GM18873 (cell line): ENCODE data around the gene CTTN.
"Not testable (repeated sequence)": the region's sequence is repeated elsewhere in the genome, so short reads cannot be mapped to it uniquely, and the experiment has no call there.

Experiments used
- ATAC-seq: cut with Tn5 transposase; IDR thresholded peaks from one replicate; pipeline ENCODE4 v1.9.1; 2021; ENCODE audit warnings: mild to moderate bottlenecking, moderate library complexity, moderate number of reproducible peaks; ENCODE audit not compliant: unreplicated experiment, low FRiP score

Gene CTTN

DNA sequence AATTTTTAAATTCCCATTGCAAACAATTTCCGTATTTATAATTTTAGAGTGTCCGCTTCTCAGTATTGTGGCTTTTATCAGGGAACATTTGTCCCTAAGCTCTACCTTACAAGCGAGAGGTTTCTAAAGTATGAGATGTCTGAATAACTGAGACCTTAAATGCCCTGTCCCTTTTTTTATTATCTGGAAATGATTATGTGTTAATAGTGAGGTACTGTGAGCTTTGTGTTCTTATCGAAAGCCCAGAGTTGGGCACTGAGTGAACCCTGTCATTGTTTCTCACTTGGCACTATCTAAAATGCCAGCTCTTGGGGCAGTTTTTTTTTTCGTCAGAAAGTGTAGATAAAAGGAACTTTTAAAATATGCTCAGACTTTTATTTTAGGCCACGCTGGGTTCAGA is 9.5 kb downstream of the CTTN start:
- ATAC-seq = no peak

DNA sequence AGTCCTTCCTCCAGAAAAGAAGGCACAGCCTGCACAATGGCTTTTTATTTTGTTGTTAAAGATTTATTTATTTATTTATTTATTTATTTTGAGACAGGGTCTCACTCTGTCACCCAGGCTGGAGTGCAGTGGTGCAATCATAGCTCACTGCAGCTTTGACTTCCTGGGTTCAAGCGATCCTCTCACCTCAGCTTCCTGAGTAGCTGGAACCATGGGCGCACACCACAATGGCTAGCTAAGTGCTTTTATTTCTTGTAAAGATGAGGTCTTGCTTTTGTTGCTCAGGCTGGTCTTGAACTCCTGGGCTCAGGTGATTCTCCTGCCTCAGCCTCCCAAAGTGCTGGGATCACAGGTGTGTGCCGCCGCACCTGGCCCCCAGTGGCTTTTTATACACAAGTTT is 10.0 kb downstream of the CTTN start:
- not testable (repeated sequence) for ATAC-seq

DNA sequence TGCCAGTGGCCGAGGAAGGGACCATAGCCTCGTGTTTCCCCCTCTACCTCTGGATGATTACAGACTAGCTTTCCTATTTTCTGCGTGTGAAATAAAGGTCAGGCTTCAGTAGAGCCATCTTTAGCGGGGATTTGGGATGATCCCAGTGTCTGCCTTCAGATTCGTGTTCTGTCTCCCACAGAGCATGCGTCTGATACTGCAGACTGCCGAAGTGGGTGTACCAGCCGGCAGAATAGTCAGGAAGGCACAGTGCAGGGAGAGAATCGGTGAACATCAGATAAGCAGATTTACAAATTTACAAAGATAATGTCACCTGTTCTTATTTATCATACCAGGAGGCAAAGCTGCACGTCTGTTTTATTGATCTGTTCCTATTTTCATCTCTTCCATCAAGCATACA is 11.1 kb downstream of the CTTN start:
- ATAC-seq = no peak

DNA sequence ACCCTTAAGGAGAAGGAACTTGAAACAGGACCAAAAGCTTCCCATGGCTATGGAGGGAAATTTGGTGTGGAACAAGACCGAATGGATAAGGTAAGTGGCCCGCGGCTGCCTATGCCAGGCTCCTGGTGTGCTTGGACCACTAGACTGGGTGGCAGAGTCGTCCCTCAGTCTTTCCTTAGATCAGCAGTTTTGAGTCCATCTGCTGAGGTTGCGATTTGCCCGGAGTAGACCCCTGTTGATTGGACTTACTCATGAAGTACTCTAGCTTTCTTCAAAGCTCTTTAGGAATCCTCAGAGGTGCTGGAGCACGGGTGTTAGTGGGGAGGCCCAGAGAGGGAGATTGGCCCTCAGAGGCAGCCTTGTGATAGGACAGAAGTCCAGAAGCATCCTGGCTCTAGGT is 11.5 kb downstream of the CTTN start:
- ATAC-seq = no peak

DNA sequence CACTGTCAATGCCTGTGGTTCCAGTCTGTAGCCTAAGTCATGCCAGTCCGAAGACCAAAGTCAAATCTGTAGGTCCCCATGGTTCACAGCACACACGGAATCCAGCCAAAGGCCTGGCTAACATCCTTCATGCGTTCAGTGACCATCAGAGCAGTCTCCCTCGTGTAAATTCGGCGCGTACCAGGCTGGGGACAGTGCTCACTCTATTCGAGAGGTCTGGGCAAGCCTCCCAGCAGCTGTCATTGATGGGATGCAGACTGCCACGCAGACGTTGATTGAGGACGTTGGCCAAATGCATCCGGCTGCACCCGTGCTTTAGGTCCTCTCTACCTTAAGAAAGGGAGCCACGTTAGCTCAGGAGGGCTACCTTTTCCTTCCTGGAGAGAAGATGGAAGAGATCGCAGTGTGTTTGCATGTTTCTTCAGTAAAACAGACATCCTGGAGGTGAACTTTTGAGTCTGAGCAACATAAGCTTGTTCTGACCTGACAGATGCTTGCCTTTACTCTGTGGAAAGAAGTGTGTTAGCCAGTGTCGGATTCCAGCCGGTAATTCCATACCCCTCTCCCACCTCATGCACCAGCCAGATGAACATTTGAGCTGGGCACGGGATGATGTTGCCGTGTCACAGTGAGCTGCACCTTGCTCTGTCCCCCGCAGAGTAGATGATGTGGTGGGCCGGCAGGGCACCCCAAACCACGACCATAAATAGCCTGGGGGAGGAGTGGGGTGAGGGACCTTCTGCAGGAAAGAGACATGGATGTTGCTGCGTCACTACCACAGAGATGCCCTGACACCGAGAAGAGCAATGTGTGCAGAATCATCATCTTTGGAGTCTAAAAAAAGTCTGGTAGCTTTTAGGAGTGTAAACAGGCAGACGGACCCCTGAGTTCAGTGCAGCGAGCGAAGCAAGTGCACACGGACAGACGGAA is 12.2 kb downstream of the CTTN start:
- no peak for ATAC-seq

DNA sequence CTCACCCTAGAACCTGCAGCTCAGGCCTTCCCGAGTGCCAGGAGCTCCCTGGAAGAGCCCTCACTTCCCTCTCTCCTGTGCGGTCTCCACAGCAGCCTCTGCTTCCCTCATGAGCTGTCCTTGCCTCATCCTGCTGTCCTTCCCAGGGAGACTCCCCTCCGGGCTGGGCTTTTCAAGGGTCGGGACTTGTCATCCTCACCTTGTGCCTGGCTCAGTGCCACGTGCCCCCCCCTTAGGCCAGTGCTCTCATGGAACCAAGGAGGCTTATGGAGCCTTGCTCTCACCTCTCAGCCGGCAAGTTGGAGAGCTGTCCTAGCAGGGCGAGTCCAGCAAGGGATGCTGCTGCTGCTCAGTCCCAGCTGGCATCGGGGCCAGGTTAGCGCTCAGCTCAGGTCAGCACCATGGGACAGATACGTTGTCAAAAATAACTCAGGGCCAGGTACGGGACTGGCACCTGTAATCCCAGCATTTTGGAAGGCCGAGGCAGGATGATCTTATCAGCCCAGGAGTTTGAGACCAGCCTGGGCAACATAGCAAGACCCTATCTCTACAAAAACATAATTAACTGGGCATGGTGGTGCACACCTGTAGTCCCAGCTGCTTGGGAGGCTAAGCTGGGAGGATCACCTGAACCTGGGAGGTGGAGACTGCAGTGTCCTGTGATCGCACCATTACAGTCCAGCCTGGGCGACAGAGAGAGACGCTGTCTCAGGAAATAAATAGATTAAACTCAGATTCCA is 13.6 kb downstream of the CTTN start:
- no peak for ATAC-seq

DNA sequence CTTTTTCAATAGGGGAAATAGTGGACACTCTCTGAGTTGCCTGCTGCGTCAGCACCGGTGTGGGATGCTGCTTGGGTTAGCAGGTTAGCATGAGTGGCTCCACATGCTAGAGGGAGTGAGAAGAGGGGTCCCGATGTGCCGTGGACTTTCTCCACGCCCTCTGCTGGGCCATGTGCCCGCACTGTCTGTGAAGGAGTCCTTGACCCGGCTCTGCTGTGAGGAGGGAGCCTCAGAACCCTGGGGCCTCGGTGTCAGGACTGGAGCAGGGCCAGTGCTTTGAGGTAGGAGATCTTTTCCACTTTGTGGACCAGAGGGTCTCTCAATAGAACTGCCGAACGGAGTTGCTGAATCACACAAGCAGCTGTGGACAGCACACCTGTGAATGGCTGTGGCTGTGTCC is 14.8 kb downstream of the CTTN start:
- no peak for ATAC-seq

DNA sequence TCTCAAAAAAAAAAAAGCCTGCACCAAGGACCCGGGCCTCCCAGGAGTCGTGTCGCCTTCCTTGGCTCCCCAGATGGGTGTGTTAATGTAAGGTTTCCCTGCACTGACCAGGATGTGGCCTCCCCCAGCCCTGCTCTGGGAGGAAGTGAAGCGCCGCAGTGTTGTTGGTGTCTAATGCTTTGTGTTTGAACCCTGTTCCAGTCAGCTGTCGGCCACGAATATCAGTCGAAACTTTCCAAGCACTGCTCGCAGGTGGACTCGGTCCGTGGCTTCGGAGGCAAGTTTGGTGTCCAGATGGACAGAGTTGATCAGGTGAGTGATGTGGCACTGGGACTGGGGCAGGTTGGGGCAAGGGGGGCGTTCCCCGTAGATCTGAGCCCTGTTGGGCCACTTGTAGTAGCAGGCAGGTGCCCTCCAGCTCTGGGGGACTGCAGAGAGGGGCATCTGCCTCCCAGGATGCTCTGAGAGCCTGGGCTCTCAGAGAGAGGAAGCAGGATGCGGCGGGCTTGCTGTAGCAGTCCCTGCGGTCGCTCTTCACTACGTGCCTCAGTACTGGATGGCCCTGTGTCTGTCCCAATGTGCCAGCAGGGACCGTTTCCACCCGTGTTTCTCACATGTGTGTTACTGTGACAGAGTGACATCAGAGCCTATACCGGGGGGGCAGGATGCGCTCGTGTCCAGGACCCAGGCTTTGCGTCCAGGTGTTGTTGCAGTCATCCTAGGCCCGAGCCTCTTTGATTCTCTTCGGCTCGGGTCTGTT is 16.2 kb downstream of the CTTN start:
- ATAC-seq = no peak

DNA sequence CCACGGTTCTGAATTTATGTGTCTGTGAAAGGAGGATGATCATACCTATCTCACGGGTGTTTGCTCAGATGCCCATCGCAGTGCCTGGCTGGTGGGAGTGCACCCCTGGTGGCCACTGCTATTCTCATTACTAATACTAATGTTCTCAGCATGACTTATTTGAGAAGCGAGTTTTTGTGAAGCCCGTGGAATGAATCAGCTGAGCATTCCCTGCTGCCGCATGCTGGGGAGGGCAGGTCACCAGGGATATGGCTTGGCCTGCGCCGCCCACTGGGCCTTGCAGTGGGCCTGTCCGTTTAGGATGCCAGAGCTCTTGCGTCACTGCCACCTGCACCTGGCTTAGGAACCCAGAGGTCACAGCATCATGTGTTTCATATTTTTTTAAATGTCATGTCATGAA is 16.9 kb downstream of the CTTN start:
- ATAC-seq = no peak

DNA sequence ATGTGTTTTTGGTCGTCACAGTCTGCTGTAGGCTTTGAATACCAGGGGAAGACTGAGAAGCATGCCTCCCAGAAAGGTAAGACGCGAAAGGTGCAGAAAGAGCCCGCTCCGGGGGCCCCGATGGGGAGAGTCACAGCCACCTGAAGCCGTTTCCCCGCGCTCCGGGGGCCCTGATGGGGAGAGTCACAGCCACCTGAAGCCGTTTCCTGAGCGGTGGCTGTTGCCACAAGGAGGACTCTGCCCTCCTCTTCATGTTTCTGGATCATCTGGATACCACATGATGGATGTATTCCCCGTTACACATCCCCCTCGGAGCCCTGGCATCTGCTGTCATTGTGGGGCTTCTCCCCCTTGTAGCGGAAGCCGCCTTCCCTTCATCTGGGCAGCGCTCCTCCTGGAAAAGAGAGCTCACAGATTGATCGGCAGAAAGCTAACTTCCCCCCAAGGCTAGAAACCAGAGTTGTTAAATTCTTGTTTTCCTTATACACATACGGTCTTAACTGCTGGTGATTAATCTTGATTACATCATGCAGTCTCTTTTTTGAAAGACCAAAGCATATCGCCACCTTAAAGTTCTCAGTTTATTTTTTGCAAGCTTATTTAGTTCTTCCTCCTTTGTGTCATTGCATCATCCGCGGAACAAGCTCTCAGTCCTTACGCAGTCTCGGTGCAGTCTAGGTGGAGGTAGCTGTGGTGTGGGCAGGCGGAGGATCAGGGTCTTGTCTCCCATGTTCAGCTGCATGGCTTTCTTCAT is 17.5 kb downstream of the CTTN start:
- ATAC-seq = no peak

DNA sequence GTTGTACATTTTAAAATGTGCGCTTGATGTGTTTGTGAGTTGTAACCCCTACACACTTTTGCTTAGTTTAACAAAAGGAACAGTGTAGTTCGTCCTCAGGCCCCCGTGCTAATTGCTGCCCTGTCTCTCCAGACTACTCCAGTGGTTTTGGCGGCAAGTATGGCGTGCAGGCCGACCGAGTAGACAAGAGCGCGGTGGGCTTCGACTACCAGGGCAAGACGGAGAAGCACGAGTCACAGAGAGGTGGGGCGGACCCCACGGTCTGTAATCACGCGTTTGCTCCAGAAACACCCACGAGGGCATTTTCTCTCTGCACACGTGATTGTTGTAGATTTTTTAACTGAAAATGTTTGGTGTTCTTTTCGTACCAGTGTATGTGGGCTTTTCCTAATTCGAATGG is 18.6 kb downstream of the CTTN start:
- ATAC-seq = no peak

DNA sequence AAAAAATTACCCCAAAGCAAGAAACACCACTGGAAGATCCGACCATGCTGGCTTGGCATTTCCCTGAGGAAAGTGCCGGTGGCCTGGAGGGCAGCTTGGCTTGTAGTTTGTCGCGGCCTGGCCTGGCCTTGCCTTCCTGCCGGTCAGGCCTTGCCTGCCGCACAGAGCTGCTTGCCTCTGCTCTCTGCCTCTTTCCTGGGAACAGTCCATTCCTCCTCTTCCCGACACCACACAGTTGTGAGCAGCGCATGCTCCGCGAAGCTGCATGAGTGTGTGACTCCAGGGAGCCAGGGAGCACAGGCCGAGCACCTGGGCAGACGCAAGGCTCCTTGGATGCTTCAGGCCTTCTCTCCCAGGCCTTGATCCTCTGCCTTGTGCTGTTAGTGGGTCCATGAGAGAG is 19.8 kb downstream of the CTTN start:
- ATAC-seq = no peak

DNA sequence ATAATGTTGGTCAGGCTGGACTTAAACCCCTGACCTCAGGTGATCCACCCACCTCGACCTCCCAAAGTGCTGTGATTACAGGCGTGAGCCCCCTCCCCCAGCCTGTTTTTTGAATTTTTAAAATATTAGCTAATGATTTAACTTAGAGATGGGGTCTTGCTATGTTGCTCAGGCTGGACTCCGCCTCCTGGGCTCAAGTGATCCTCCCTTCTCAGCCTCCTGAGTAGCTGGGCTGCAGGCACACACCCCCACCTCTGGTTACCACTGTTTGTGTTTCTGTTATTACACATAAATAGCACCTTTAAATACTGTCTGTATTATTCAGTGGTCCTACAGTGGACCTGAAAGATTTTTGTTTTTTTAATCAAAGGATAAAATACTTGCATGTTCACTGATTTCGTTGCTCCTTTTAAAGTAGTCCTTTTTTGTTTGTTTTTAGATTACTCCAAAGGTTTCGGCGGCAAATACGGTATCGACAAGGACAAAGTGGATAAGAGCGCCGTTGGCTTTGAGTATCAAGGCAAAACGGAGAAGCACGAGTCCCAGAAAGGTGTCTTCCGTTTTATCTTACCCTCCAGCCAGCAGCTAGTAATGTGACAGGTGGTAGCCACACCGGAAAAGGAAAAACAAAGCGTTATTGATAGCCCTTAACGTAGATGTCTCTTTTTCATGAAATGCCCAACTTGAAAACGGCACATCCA is 21.1 kb downstream of the CTTN start:
- ATAC-seq = no peak

DNA sequence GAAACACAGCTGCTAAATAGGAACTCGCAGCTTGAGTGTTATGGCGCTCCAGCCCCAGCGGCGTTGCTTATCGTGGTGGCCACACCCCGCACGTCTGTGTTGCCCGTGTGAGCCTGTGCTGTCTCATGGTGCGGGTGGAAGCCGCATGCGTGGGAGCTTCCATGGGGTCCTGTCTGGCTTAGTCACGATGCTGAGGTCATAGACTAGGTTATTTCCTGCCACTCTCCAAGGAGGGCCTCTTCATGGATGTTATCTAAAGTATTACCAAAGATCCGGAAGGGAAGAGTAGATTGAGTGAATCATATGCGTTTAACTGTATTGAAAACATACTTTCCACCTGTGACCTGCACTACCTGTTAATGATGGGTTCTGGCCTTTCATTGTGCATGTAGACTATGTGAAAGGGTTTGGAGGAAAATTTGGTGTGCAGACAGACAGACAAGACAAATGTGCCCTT is 21.7 kb downstream of the CTTN start:
- no peak for ATAC-seq

DNA sequence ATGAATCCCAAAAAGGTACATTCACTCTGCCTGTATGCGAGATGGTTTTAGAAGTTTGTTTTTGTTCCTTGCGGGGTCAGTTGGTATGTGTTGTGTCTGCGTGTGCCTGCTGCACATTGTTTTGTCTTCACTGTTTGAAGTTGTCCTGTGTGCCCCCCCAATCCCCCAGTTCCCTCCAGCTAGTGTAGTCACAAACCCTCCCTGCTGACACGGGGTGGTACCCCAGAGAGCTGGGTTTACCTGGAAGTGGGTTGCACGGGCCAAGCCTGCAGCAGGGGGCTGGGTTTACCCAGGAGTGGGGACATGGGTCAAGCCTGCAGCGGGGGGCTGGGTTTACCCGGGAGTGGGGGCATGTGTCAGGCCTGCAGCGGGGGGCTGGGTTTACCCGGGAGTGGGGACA is 22.2 kb downstream of the CTTN start:
- no peak for ATAC-seq

DNA sequence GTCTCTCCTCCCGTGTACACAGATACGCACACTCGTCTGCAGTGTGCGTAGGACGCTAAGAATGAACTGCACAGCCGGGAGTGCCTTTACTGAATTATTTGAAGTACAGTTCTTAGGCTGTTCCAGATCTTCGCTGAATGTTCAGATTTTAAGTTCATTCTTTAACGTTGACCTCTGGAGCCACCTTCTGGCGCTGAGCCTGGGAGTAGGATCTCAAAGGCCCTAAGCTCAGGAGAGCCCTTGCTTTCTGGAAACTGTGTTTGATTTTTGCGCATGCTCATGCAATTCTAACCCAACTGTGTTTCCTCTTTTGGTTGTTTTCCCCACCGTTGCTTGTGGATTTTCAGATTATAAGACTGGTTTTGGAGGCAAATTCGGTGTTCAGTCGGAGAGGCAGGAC is 22.8 kb downstream of the CTTN start:
- no peak for ATAC-seq

DNA sequence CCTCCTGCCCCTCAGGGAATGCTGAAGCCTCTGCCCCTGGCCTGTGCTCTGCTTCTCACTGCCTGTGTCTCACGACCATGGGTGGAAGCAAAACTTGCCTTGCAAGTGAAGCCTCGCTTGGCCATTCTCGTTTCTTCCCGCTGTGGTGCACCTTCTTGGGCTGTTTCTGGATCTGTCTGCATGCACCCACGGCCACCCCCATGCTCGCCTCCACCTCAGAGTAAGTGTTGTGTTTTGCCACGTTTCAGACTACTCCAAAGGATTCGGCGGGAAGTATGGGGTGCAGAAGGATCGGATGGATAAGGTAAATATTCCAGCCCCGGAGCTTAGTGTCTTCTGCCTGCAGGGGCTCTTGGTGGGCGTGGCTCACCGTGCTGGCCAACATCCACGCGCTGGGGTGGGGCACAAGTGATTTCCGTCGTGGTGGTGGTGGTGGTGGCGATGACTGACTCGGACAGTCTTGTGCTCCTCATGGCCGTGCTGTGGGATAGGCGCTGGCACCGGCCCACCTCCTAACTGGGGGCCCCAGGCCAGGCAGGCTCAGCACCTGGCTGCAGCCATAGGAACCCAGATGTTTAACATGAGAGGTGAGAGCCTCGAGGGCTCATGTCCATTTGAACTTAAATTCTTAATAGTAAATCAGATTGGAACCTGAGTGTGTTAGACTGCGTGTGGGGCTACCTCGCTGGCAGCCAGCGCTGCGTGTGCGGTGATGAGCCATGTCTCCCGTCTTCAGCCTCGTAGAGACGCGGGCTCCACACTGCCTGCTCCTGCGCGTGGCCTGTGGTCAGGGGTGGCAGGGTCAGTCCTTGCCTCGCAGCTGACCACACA is 24.6 kb downstream of the CTTN start:
- ATAC-seq = no peak

DNA sequence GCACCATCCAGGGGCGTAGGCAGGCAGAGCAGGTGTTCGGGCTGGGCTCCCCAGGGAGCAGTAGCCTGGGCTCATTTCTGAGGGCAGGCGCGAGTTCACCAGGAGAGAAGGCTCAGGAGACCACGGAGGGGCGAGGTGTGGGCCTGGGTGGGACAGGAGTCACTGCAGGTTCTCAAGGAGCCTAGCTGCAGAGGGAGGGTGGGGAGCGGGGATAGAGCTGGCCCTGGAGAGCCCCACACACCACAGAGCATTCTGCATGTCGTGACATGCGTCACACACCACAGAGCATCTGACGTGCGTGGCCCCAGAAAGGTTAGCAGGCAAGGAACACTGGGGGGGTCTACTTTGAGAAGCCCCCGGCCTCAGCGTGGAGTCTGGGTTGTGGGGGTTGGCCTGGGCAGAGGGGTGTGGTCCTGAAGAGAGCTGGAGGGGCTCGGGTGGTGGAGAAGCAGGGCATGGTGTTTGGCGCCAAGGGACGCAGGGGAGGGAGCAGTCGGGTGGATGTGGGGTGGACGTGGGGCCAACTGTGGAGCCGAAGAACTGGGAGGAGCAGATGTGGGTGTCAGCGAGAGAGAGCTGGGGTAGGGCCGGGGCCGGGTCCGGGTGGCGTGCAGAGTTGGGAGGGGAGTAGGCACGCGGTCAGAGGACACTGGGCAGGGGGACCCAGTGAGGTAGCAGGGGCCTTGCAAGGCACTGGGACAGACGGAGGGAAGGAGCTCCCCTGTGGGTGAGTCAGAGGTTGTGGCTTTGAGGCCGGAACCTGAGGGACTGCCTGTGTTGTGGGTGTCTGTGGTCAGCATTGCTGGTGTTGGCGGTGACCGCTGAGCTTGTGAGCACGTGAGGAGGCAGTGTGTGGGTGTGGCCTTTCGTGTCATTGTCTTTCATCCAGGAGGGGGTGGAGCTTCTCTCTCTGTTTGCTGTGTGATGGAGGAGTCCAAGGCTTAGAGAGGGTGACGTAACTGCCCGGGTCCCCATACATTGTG is 25.5 kb downstream of the CTTN start:
- ATAC-seq = no peak
